CD8-positive, alpha-beta memory T cell (primary cell): Measurements from ENCODE around the gene CHST3. TPM values are rescaled to one million over a fixed set of nuclear protein-coding genes. Genes with fewer than 3 reads are reported as not detected.
A peak's percentile ranks its signal among the peaks of the same experiment; 100 is the strongest.
"Not testable (repeated sequence)": the region's sequence is repeated elsewhere in the genome, so short reads cannot be mapped to it uniquely, and the experiment has no call there.

Experiments used
- CTCF ChIA-PET: fragments of 350-600 bp; sonication (Branson Sonifier 250); formaldehyde crosslinking; loops from one replicate; lab custom pipeline; 2021; ENCODE audit warnings: antibody characterized with exemption; lab: Charles Lee
- POLR2A ChIA-PET: fragments of 350-600 bp; sonication (Branson Sonifier 250); formaldehyde crosslinking; loops from one replicate; lab custom pipeline; 2021; ENCODE audit warnings: antibody characterized with exemption; lab: Charles Lee
- DNase-seq, 5 donors: peaks; one replicate each; pipeline versions ENCODE4 v3.0.0 to v3.0.0-alpha.2; 2020 to 2022; ENCODE audit warnings: mixed read lengths in 1 of 5
- H3K27ac ChIP-seq: one replicate; pipeline ENCODE4 v1.7.0; 2013; ENCODE audit warnings: low read depth, mild to moderate bottlenecking, low read length, moderate library complexity
- H3K27me3 ChIP-seq: 2 replicates; pipeline ENCODE4 v1.7.0; 2013; ENCODE audit warnings: low read length, mild to moderate bottlenecking; ENCODE audit not compliant: insufficient read depth, poor library complexity, severe bottlenecking
- H3K36me3 ChIP-seq: 2 replicates; pipeline ENCODE4 v1.7.0; 2013; ENCODE audit warnings: mild to moderate bottlenecking, low read length, moderate library complexity; ENCODE audit not compliant: insufficient read depth
- H3K4me1 ChIP-seq: 2 replicates; pipeline ENCODE4 v1.7.0; 2013; ENCODE audit warnings: mild to moderate bottlenecking, low read length, moderate library complexity; ENCODE audit not compliant: insufficient read depth
- H3K4me3 ChIP-seq: 2 replicates; pipeline ENCODE4 v1.7.0; 2013; ENCODE audit warnings: mild to moderate bottlenecking, low read length
- H3K9me3 ChIP-seq: 2 replicates; pipeline ENCODE4 v1.7.0; 2013; ENCODE audit warnings: mild to moderate bottlenecking, low read length
- H3K27ac Mint-ChIP-seq, 8 donors: one replicate each; pipeline ENCODE4 v1.8.0; 2020 to 2021; ENCODE audit warnings: mixed read lengths in 8 of 8, mild to moderate bottlenecking in 6 of 8, inconsistent platforms in 3 of 8, moderate library complexity in 3 of 8
- H3K27me3 Mint-ChIP-seq, 2 donors: one replicate each; pipeline ENCODE4 v1.8.0; 2020 to 2021; ENCODE audit warnings: mixed read lengths in 2 of 2, mild to moderate bottlenecking in 1 of 2, moderate library complexity in 1 of 2
- H3K36me3 Mint-ChIP-seq, 3 donors: one replicate each; pipeline ENCODE4 v1.8.0; 2020 to 2021; ENCODE audit warnings: mixed read lengths in 3 of 3, inconsistent platforms in 1 of 3, mild to moderate bottlenecking in 1 of 3
- H3K4me1 Mint-ChIP-seq, 3 donors: one replicate each; pipeline ENCODE4 v1.8.0; 2020 to 2021; ENCODE audit warnings: mixed read lengths in 3 of 3, inconsistent platforms in 1 of 3, mild to moderate bottlenecking in 1 of 3
- H3K4me3 Mint-ChIP-seq, 7 donors: one replicate each; pipeline ENCODE4 v1.8.0; 2020 to 2021; ENCODE audit warnings: mixed read lengths in 7 of 7, mild to moderate bottlenecking in 6 of 7, moderate library complexity in 4 of 7, inconsistent platforms in 2 of 7
- H3K9me3 Mint-ChIP-seq, 5 donors: one replicate each; pipeline ENCODE4 v1.8.0; 2020 to 2022; ENCODE audit warnings: mixed read lengths in 5 of 5, mild to moderate bottlenecking in 3 of 5, moderate library complexity in 2 of 5, inconsistent platforms in 1 of 5
- polyA plus RNA-seq: library from polyadenylated mRNA; unstranded; fragments of 300-500 nt; fragmentation: Illumina TruSeq; gene quantifications from one replicate; pipeline ENCODE4 v1.2.3, GENCODE V29; 2021
- total RNA-seq, 2 experiments: library from RNA; stranded (reverse); gene quantifications; one replicate each; pipeline ENCODE4 v1.2.3, GENCODE V29; 2021

The CHST3 gene
- total RNA-seq = under 1 TPM; 0.07 TPM
- not detected for polyA plus RNA-seq

- no peaks in the 10 kb centered on the region for H3K36me3 Mint-ChIP-seq
- H3K4me3 Mint-ChIP-seq = peak within 1 kb of the TSS in 4 of 7 donors; percentile 41 to 54 (median 43)
- H3K27ac ChIP-seq = no peak within 1 kb of the TSS
- no peaks in the 10 kb centered on the region for H3K36me3 ChIP-seq
- peak in 1 of 5 donors; percentile 8 for DNase-seq
- H3K4me1 ChIP-seq = peaks cover 6% of the 10 kb centered on the region
- ChIA-PET CTCF (no interaction called here), POLR2A (no interaction called here)
- no peaks in the 10 kb centered on the region for H3K27me3 ChIP-seq
- peak within 1 kb of the TSS; percentile 45 for H3K4me3 ChIP-seq
- no peaks in the 10 kb centered on the region for H3K9me3 Mint-ChIP-seq
- H3K27me3 Mint-ChIP-seq = peaks cover 39 to 60% of the 10 kb centered on the region in 2 donors
- peaks cover 0 to 14% (median 3%) of the 10 kb centered on the region in 3 donors for H3K4me1 Mint-ChIP-seq
- no peaks in the 10 kb centered on the region for H3K9me3 ChIP-seq
- peak within 1 kb of the TSS in 2 of 8 donors; percentile 41 to 61 for H3K27ac Mint-ChIP-seq
Observed at GRCh38 chr10:71964098-71964742, at the start of gene CHST3. TSS of gene CHST3 (plus strand) at chr10:71964395. CDS start at chr10:72005843, 41,448 bp downstream.

- peaks cover 4 to 17% of the 10 kb centered on the region in 2 donors for H3K27me3 Mint-ChIP-seq
- peaks cover 0 to 10% (median 0%) of the 10 kb centered on the region in 3 donors for H3K36me3 Mint-ChIP-seq
- H3K27ac Mint-ChIP-seq = no peak overlapping the region
- Histone ChIP-seq H3K36me3 (no peaks in the 10 kb centered on the region), H3K4me3 (no peak overlapping the region), H3K27ac (no peak overlapping the region), H3K27me3 (no peaks in the 10 kb centered on the region), H3K4me1 (no peaks in the 10 kb centered on the region), H3K9me3 (no peaks in the 10 kb centered on the region)
- CTCF ChIA-PET = no interaction called here
- peaks cover 0 to 10% (median 9%) of the 10 kb centered on the region in 5 donors for H3K9me3 Mint-ChIP-seq
- DNase-seq = no peak
- no peak overlapping the region for H3K4me3 Mint-ChIP-seq
- POLR2A ChIA-PET = no interaction called here
- no peaks in the 10 kb centered on the region for H3K4me1 Mint-ChIP-seq
Observed at GRCh38 chr10:71916827-71917226, 47.4 kb upstream of the CHST3 start.

- Histone ChIP-seq H3K4me1 (no peaks in the 10 kb centered on the region), H3K4me3 (no peak overlapping the region), H3K9me3 (no peaks in the 10 kb centered on the region), H3K27ac (no peak overlapping the region), H3K36me3 (no peaks in the 10 kb centered on the region), H3K27me3 (no peaks in the 10 kb centered on the region)
- ChIA-PET POLR2A (no interaction called here), CTCF (no interaction called here)
- Mint-ChIP-seq H3K27me3 (peaks cover 5 to 25% of the 10 kb centered on the region in 2 donors), H3K36me3 (peaks cover 0 to 10% (median 0%) of the 10 kb centered on the region in 3 donors), H3K4me1 (no peaks in the 10 kb centered on the region), H3K27ac (no peak overlapping the region), H3K4me3 (no peak overlapping the region), H3K9me3 (peaks cover 0 to 10% (median 9%) of the 10 kb centered on the region in 5 donors)
- DNase-seq = no peak
Observed at GRCh38 chr10:71918992-71919391, 45.2 kb upstream of the CHST3 start.

- H3K4me1 ChIP-seq, H3K9me3 ChIP-seq, DNase-seq, POLR2A ChIA-PET, H3K4me1 Mint-ChIP-seq, H3K4me3 ChIP-seq, H3K27me3 ChIP-seq, H3K4me3 Mint-ChIP-seq, H3K36me3 ChIP-seq, H3K27ac Mint-ChIP-seq: not testable (repeated sequence)
- H3K27me3 Mint-ChIP-seq = peaks cover 6 to 25% of the 10 kb centered on the region in 2 donors
- peaks cover 0 to 10% (median 9%) of the 10 kb centered on the region in 5 donors for H3K9me3 Mint-ChIP-seq
- H3K36me3 Mint-ChIP-seq = peaks cover 0 to 10% (median 0%) of the 10 kb centered on the region in 3 donors
- peak overlapping the region; percentile 64 for H3K27ac ChIP-seq
- CTCF ChIA-PET = interaction anchor here (1.4 kb wide), 1 partner anchor 24 kb away, joined by 3 read pairs; no protein-coding TSS in a partner anchor
Observed at GRCh38 chr10:71919956-71920539, 44.1 kb upstream of the CHST3 start.

GRCh38 chr10:71920540-71921323 lies 43.5 kb upstream of the CHST3 start:
- ChIA-PET CTCF (interaction anchor here (1.4 kb wide), 1 partner anchor 24 kb away, joined by 3 read pairs; no protein-coding TSS in a partner anchor), POLR2A (no interaction called here)
- Mint-ChIP-seq H3K4me3 (no peak overlapping the region), H3K27me3 (peaks cover 6 to 25% of the 10 kb centered on the region in 2 donors), H3K36me3 (peaks cover 0 to 10% (median 0%) of the 10 kb centered on the region in 3 donors), H3K4me1 (no peaks in the 10 kb centered on the region), H3K9me3 (peaks cover 0 to 10% (median 9%) of the 10 kb centered on the region in 5 donors), H3K27ac (peak overlapping the region in 1 of 8 donors; percentile 15)
- Histone ChIP-seq H3K4me3 (no peak overlapping the region), H3K27ac (peak overlapping the region; percentile 64), H3K36me3 (no peaks in the 10 kb centered on the region), H3K9me3 (no peaks in the 10 kb centered on the region), H3K4me1 (no peaks in the 10 kb centered on the region), H3K27me3 (no peaks in the 10 kb centered on the region)
- DNase-seq = no peak

GRCh38 chr10:71921324-71922027 lies 42.7 kb upstream of the CHST3 start:
- H3K4me3 ChIP-seq = no peak overlapping the region
- no peaks in the 10 kb centered on the region for H3K4me1 ChIP-seq
- Mint-ChIP-seq H3K27ac (no peak overlapping the region), H3K36me3 (peaks cover 0 to 4% (median 0%) of the 10 kb centered on the region in 3 donors), H3K9me3 (peaks cover 0 to 10% (median 5%) of the 10 kb centered on the region in 5 donors), H3K4me3 (no peak overlapping the region), H3K4me1 (no peaks in the 10 kb centered on the region), H3K27me3 (peaks cover 6 to 25% of the 10 kb centered on the region in 2 donors)
- DNase-seq = no peak
- H3K27ac ChIP-seq = no peak overlapping the region
- H3K27me3 ChIP-seq = no peaks in the 10 kb centered on the region
- ChIA-PET POLR2A (no interaction called here), CTCF (no interaction called here)
- H3K36me3 ChIP-seq = no peaks in the 10 kb centered on the region
- H3K9me3 ChIP-seq = no peaks in the 10 kb centered on the region

GRCh38 chr10:71923138-71923692 lies 41.0 kb upstream of the CHST3 start:
- Histone ChIP-seq H3K27ac (no peak overlapping the region), H3K4me3 (no peak overlapping the region), H3K27me3 (no peaks in the 10 kb centered on the region), H3K9me3 (no peaks in the 10 kb centered on the region), H3K4me1 (no peaks in the 10 kb centered on the region), H3K36me3 (no peaks in the 10 kb centered on the region)
- POLR2A ChIA-PET = no interaction called here
- DNase-seq = no peak
- no peaks in the 10 kb centered on the region for H3K36me3 Mint-ChIP-seq
- CTCF ChIA-PET = no interaction called here
- H3K27me3 Mint-ChIP-seq = peaks cover 8 to 25% of the 10 kb centered on the region in 2 donors
- H3K4me3 Mint-ChIP-seq = no peak overlapping the region
- H3K4me1 Mint-ChIP-seq = no peaks in the 10 kb centered on the region
- no peak overlapping the region for H3K27ac Mint-ChIP-seq
- no peaks in the 10 kb centered on the region for H3K9me3 Mint-ChIP-seq
